Body of pancreas (tissue), 4 donors: ENCODE results near the gene TPH1. TPM values are rescaled to one million over a fixed set of nuclear protein-coding genes. Genes with fewer than 3 reads are reported as not detected.

ENCODE experiments used
- ATAC-seq: fragments of 150-250 bp; one replicate; pipeline ENCODE4 v1.9.1; 2016
- DNase-seq, 4 donors: peaks; one replicate each; pipeline ENCODE4 v3.0.0-alpha.2; 2019
- H3K27ac ChIP-seq, 4 donors: fragments of 200-600 bp; sonication (generic); 1 replicate in 3 of 4; 2 replicates in 1 of 4; pipeline versions ENCODE4 v1.5.1 to v1.6.1; 2016 to 2019; ENCODE audit warnings: mild to moderate bottlenecking in 1 of 4, mixed read lengths in 1 of 4, moderate library complexity in 1 of 4
- H3K27me3 ChIP-seq, 2 donors: fragments of 200-600 bp; sonication (generic); one replicate each; pipeline ENCODE4 v1.6.0; 2016; ENCODE audit warnings: mild to moderate bottlenecking in 1 of 2
- H3K36me3 ChIP-seq, 2 donors: fragments of 200-600 bp; sonication (generic); replicated peaks in 1 of 2; 2 replicates each; pipeline ENCODE4 v1.5.1; 2016; ENCODE audit warnings: low read depth in 2 of 2; ENCODE audit not compliant: insufficient read depth in 1 of 2
- H3K4me1 ChIP-seq: fragments of 200-600 bp; sonication (generic); one replicate; pipeline ENCODE4 v1.6.0; 2016
- H3K4me3 ChIP-seq, 2 donors: fragments of 200-600 bp; sonication (generic); 1 replicate in 1 of 2; 2 replicates in 1 of 2; pipeline ENCODE4 v1.5.1; 2016 to 2019
- H3K9me3 ChIP-seq, 3 donors: fragments of 200-600 bp; sonication (generic); 1 replicate in 2 of 3; 2 replicates in 1 of 3; pipeline ENCODE4 v1.5.1; 2016
- CTCF ChIP-seq, 7 experiments: fragments of 450-650 bp in 4 of 7; fragments of 200-600 bp in 3 of 7; sonication (generic) in 3 of 7; IDR thresholded peaks; one replicate each; pipeline ENCODE4 v1.5.1; 2016 to 2019; ENCODE audit warnings: antibody characterized with exemption in 7 of 7
- POLR2A ChIP-seq, 3 donors: fragments of 450-650 bp; IDR thresholded peaks; one replicate each; pipeline ENCODE4 v1.6.1; 2016; ENCODE audit warnings: antibody characterized with exemption in 3 of 3, mild to moderate bottlenecking in 2 of 3
- WGBS, 2 donors: methylation state at CpG; one replicate each; pipeline ENCODE4 v1.1.5; 2017; 5-methylcytosine and 5-hydroxymethylcytosine counted together
- intact Hi-C: fragments of 100-400 bp; cut with DNase I; formaldehyde crosslinking; loops from one replicate; pipeline ENCODE4 v1.15.1; 2023
- total RNA-seq, 2 donors: library from RNA; depleted of rRNA; stranded (reverse); fragments of >200 nt; gene quantifications; one replicate each; pipeline ENCODE4 v1.1.0, GENCODE V29; 2016

Gene TPH1
- total RNA-seq, 2 donors from 2014 or later: 0.52 TPM; not detected in 1

- WGBS, 2 donors: 88 to 89% methylated on average over 10 of the region's 10 CpGs
Observed at GRCh38 chr11:18054511-18055103, 8.5 kb upstream of the TPH1 start.

GRCh38 chr11:18050848-18051247 lies 4.8 kb upstream of the TPH1 start:
- no peak for ATAC-seq
- intact Hi-C loops: no loop called here
- WGBS, 2 donors: 11 to 34% methylated on average over 2 of the region's 2 CpGs

More at GRCh38 chr11:18054511-18055103, 8.5 kb upstream of the TPH1 start:
- Histone ChIP-seq H3K27ac (no peak overlapping the region), H3K4me1 (no peaks in the 10 kb centered on the region), H3K36me3 (no peaks in the 10 kb centered on the region), H3K27me3 (no peaks in the 10 kb centered on the region), H3K4me3 (no peak overlapping the region), H3K9me3 (no peaks in the 10 kb centered on the region)
- intact Hi-C loops: no loop called here
- DNase-seq (no peak), ATAC-seq (no peak)
- no peak for TF ChIP-seq CTCF (IDR thresholded peaks at IDR 0.05)
- no peak for TF ChIP-seq POLR2A (IDR thresholded peaks at IDR 0.05)

GRCh38 chr11:18036456-18036855 lies 9.6 kb downstream of the TPH1 start:
- no peak for ATAC-seq
- Histone ChIP-seq H3K4me1 (no peaks in the 10 kb centered on the region), H3K4me3 (no peak overlapping the region), H3K9me3 (no peaks in the 10 kb centered on the region), H3K27me3 (no peaks in the 10 kb centered on the region), H3K36me3 (no peaks in the 10 kb centered on the region), H3K27ac (no peak overlapping the region)
- DNase-seq: no peak
- TF ChIP-seq CTCF (IDR thresholded peaks at IDR 0.05) (no peak), POLR2A (IDR thresholded peaks at IDR 0.05) (no peak)
- intact Hi-C loops: no loop called here

More at GRCh38 chr11:18050848-18051247, 4.8 kb upstream of the TPH1 start:
- peaks cover 0 to 8% of the 10 kb centered on the region in 2 donors for H3K27me3 ChIP-seq
- no peak overlapping the region for H3K4me3 ChIP-seq
- no peak for DNase-seq
- H3K4me1 ChIP-seq: peaks cover 7% of the 10 kb centered on the region
- no peaks in the 10 kb centered on the region for H3K9me3 ChIP-seq
- no peak overlapping the region for H3K27ac ChIP-seq
- TF ChIP-seq CTCF (IDR thresholded peaks at IDR 0.05): no peak
- no peak for TF ChIP-seq POLR2A (IDR thresholded peaks at IDR 0.05)
- no peaks in the 10 kb centered on the region for H3K36me3 ChIP-seq

- H3K9me3 ChIP-seq: no peaks in the 10 kb centered on the region
- H3K36me3 ChIP-seq: no peaks in the 10 kb centered on the region
- intact Hi-C loops: no loop called here
- H3K27me3 ChIP-seq: no peaks in the 10 kb centered on the region
- no peak for DNase-seq
- TF ChIP-seq CTCF (IDR thresholded peaks at IDR 0.05): no peak
- TF ChIP-seq POLR2A (IDR thresholded peaks at IDR 0.05): no peak
- H3K4me1 ChIP-seq: no peaks in the 10 kb centered on the region
- ATAC-seq: no peak
- H3K4me3 ChIP-seq: no peak overlapping the region
- no peak overlapping the region for H3K27ac ChIP-seq
- WGBS, 2 donors: 88 to 90% methylated on average over 2 of the region's 2 CpGs
Observed at GRCh38 chr11:18027475-18027874, 18.6 kb downstream of the TPH1 start.

- DNase-seq: no peak
- no peaks in the 10 kb centered on the region for H3K4me1 ChIP-seq
- no peaks in the 10 kb centered on the region for H3K9me3 ChIP-seq
- no peaks in the 10 kb centered on the region for H3K27me3 ChIP-seq
- ATAC-seq: no peak
- no peaks in the 10 kb centered on the region for H3K36me3 ChIP-seq
- no peak overlapping the region for H3K4me3 ChIP-seq
- H3K27ac ChIP-seq: no peak overlapping the region
- WGBS, 2 donors: 77 to 82% methylated on average over 1 of the region's 1 CpG
- intact Hi-C loops: no loop called here
- TF ChIP-seq CTCF (IDR thresholded peaks at IDR 0.05) (no peak), POLR2A (IDR thresholded peaks at IDR 0.05) (no peak)
Observed at GRCh38 chr11:18022419-18022818, 23.6 kb downstream of the TPH1 start.
